MG63 (cell line): ENCODE data around the gene CCDC180. TPM values are rescaled to one million over a fixed set of nuclear protein-coding genes. Genes with fewer than 3 reads are reported as not detected.
"Not testable (repeated sequence)": the region's sequence is repeated elsewhere in the genome, so short reads cannot be mapped to it uniquely, and the experiment has no call there.

Source experiments
- DNase-seq: peaks from one replicate; pipeline ENCODE4 v3.0.0-alpha.2; 2020
- H3K27me3 ChIP-seq: fragments of 250-450 bp; sonication (Bioruptor Pico); 2 replicates; pipeline ENCODE4 v1.5.1; 2020; ENCODE audit warnings: mild to moderate bottlenecking, moderate library complexity
- H3K36me3 ChIP-seq: fragments of 250-450 bp; sonication (Bioruptor Pico); 2 replicates; pipeline ENCODE4 v1.5.1; 2020; ENCODE audit warnings: mild to moderate bottlenecking, moderate library complexity
- H3K4me3 ChIP-seq: fragments of 250-450 bp; sonication (Bioruptor Pico); 2 replicates; pipeline ENCODE4 v1.5.1; 2020; ENCODE audit warnings: mild to moderate bottlenecking, moderate library complexity
- H3K9me3 ChIP-seq: fragments of 250-450 bp; sonication (Bioruptor Pico); 2 replicates; pipeline ENCODE4 v1.5.1; 2020; ENCODE audit warnings: mild to moderate bottlenecking, moderate library complexity
- total RNA-seq: library from RNA; depleted of rRNA; stranded (reverse); fragments of >200 nt; shearing (Covaris generic); gene quantifications from 2 replicates; pipeline ENCODE4 v1.2.3, GENCODE V29; 2014; ENCODE audit warnings: low replicate concordance; rRNA removed

CCDC180 gene
- total RNA-seq, 1 experiment from 2014 or later: 5.4 TPM

GRCh38 chr9:97321691-97322090 is 14.2 kb downstream of the CCDC180 start:
- no peaks in the 10 kb centered on the region for H3K27me3 ChIP-seq
- DNase-seq: no peak
- H3K4me3 ChIP-seq: no peak overlapping the region
- no peaks in the 10 kb centered on the region for H3K9me3 ChIP-seq
- no peaks in the 10 kb centered on the region for H3K36me3 ChIP-seq

DNA sequence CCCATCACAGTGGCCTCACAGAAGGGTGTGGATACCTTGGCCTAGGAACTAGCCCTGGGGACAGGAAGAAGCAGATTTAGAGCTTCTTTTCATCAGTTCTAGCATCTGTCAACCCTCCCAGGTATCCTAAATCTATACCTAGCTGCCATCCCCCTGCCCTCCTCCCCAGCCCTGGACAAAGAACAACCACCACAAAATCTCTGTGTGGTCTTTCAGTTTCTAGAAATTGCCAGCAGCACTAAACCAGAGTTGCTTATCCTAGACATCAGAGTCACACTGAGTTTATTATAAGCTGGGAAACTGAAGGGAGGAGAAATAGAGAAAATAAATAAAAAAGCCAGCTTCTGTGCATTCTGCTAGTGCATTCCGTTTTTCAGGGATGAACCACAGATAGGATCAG is 14.6 kb downstream of the CCDC180 start:
- no peaks in the 10 kb centered on the region for H3K36me3 ChIP-seq
- DNase-seq: no peak
- H3K27me3 ChIP-seq: no peaks in the 10 kb centered on the region
- no peaks in the 10 kb centered on the region for H3K9me3 ChIP-seq
- no peak overlapping the region for H3K4me3 ChIP-seq

- Histone ChIP-seq H3K4me3 (no peak overlapping the region), H3K27me3 (no peaks in the 10 kb centered on the region), H3K9me3 (no peaks in the 10 kb centered on the region), H3K36me3 (no peaks in the 10 kb centered on the region)
- no peak for DNase-seq
Measured at GRCh38 chr9:97324954-97325353, 17.5 kb downstream of the CCDC180 start.

DNA sequence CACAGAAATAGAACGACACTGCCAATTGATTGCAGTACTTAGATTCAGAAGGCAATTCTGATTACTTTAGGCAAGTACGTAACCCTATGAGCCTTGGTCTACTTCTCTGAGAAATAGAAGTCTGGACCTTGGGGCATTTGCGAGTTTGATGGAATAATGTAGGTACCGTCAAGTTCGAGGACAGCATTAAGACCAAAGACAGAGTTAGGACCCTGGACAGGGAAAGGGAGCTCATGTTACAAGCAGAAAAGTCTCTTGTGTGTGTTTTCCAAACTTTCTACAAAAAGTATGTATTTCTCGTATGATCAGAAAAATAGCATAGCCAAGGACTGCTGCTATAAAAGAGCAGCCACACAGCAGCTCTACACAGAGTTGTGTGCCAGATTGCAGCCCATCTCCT is 20.1 kb downstream of the CCDC180 start:
- no peaks in the 10 kb centered on the region for H3K27me3 ChIP-seq
- no peak for DNase-seq
- no peaks in the 10 kb centered on the region; the same call in 1 of the 2 replicates for H3K9me3 ChIP-seq
- H3K4me3 ChIP-seq: no peak overlapping the region
- no peaks in the 10 kb centered on the region for H3K36me3 ChIP-seq

DNA sequence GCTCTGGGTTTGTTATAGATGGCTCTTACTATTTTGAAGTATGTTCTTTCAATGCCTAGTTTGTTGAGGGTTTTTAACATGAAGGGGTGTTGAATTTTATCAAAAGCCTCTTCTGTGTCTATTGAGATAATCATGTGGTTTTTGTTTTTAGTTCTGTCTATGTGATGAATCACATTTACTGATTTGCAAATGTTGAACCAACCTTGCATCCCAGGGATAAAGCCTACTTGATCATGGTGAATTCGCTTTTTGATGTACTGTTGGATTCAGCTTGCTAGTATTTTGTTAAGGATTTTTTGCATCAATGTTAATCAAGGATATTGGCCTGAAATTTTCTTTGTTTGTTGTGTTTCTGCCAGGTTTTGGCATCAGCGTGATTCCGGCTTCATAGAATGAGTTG is 25.5 kb downstream of the CCDC180 start:
- no peaks in the 10 kb centered on the region; the same call in 1 of the 2 replicates for H3K36me3 ChIP-seq
- no peaks in the 10 kb centered on the region for H3K27me3 ChIP-seq
- DNase-seq: no peak
- no peak overlapping the region for H3K4me3 ChIP-seq
- peaks cover 2% of the 10 kb centered on the region; the same call in 1 of the 2 replicates for H3K9me3 ChIP-seq

GRCh38 chr9:97335622-97336021 is 28.2 kb downstream of the CCDC180 start:
- not testable (repeated sequence) for DNase-seq

DNA sequence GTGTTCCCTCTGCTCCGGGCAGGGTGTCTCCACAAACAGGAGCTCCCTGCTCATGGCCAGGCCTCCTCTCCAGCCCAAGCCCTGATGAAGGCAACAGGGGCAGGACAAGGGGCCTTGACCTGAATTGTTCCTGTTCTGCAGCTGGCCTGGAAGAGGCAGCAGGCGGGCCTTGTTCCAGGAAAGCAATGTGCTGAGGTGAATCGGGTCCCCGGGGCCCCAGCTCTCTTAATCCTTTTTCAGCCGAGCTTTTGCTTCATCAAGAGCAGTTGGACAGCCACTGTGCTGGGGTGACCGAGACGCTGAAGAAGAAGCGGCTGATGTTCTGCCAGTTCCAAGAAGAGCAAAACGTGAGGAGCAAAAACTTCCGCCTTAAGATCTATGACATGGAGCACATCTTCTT is 41.4 kb downstream of the CCDC180 start:
- Histone ChIP-seq H3K9me3 (no peaks in the 10 kb centered on the region), H3K27me3 (no peaks in the 10 kb centered on the region), H3K4me3 (no peak overlapping the region), H3K36me3 (no peaks in the 10 kb centered on the region)
- no peak for DNase-seq

More at GRCh38 chr9:97335622-97336021, 28.2 kb downstream of the CCDC180 start:
- not testable (repeated sequence) for H3K27me3 ChIP-seq, H3K36me3 ChIP-seq, H3K4me3 ChIP-seq, H3K9me3 ChIP-seq

GRCh38 chr9:97349400-97349799 is 41.9 kb downstream of the CCDC180 start:
- DNase-seq: no peak

DNA sequence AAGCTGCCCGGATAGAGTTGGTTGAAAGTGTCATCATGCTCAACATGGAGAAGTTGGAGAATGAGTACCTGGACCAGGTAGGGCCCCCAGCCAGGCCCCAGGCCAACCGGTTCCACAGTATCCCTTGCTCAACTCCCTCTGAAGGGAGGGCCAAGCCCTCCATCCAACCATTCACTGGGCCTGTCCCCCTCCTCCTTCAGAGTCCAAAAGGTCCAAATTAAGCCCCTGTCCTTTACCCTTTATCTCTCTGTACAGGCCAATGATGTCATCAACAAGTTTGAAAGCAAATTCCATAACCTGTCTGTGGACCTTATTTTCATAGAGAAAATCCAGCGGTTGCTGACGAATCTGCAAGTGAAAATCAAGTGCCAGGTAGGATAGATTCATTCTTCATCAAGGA is 47.2 kb downstream of the CCDC180 start:
- no peaks in the 10 kb centered on the region for H3K27me3 ChIP-seq
- DNase-seq: no peak
- H3K36me3 ChIP-seq: no peaks in the 10 kb centered on the region
- no peak overlapping the region for H3K4me3 ChIP-seq
- H3K9me3 ChIP-seq: no peaks in the 10 kb centered on the region

More at GRCh38 chr9:97349400-97349799, 41.9 kb downstream of the CCDC180 start:
- no peaks in the 10 kb centered on the region for H3K27me3 ChIP-seq
- no peaks in the 10 kb centered on the region for H3K9me3 ChIP-seq
- H3K36me3 ChIP-seq: no peaks in the 10 kb centered on the region
- H3K4me3 ChIP-seq: no peak overlapping the region

DNA sequence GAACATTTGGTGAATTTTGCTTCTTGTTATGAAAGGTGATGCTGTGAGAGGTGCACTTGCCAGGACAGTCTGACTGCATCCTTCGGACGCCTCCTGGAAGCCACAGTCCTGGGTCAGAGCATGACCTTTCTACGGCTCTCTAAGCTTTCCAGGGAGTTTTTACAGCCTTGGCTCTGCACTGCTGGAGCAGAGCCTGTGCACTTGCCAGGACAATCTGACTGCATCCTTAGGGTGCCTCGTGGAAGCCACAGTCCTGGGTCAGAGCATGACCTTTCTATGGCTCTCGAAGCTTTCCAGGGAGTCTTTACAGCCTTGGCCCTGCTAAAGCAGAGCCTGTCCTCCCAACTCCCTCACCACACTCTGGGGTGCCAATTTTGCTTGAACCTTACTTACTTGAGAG is 49.6 kb downstream of the CCDC180 start:
- no peak for DNase-seq
- no peak overlapping the region for H3K4me3 ChIP-seq
- no peaks in the 10 kb centered on the region for H3K27me3 ChIP-seq
- H3K36me3 ChIP-seq: no peaks in the 10 kb centered on the region
- H3K9me3 ChIP-seq: no peaks in the 10 kb centered on the region

Other genes with a start within 250 kb of the CCDC180 start
- 12.6 and 15.5 TPM in 2 replicates for gene TDRD7, start 104.4 kb downstream of the CCDC180 start, total RNA-seq
- 0.47 TPM in 1 of 2 replicates, not detected in the other for gene TMOD1, start 194.0 kb downstream of the CCDC180 start, total RNA-seq